ENCODE data around the gene SLC6A7. TPM values are rescaled to one million over a fixed set of nuclear protein-coding genes. Genes with fewer than 3 reads are reported as not detected.

SLC6A7 gene
- total and polyA plus RNA-seq, 9 donors, result 0.31 to 1.3 (median 0.75) TPM

DNA sequence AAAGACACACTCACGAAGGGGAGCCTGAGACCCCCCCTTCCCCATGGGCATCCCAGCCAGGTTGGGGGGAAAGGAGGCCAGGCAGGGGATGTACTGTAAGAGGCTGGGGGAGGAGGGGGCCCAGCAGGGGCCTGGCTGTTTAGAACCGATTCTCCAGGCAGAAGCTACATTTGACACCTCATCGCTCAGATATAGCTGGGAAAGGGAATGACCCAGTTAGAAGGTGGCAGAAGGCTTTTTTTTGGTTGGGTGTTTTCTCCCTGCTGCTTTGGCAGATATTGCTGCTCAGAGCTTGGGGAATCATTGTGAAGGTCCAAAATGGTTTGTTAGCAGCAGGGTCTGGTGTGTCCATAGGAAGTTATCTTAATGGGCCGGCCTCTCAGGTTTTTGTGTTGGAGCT, 17.3 kb upstream of the SLC6A7 start:
- no peak overlapping the region for H3K27ac ChIP-seq (ENCODE audit: low read length)
- no peaks in the 10 kb centered on the region for H3K36me3 ChIP-seq (ENCODE audit: control insufficient read depth, insufficient read depth, low read length)
- no peaks in the 10 kb centered on the region for H3K9me3 ChIP-seq (replicated peaks; ENCODE audit: control insufficient read depth, low read depth, low read length)
- no peak overlapping the region for H3K4me3 ChIP-seq (ENCODE audit: low read length)
- peaks cover 30% of the 10 kb centered on the region for H3K27me3 ChIP-seq (ENCODE audit: control insufficient read depth, insufficient read depth, low read length)
- peaks cover 38% of the 10 kb centered on the region for H3K4me1 ChIP-seq (ENCODE audit: control insufficient read depth, insufficient read depth, low read length)
- WGBS (ENCODE audit: insufficient coverage), result no CpG with 5 or more reads among the region's 4 CpGs
- no peak for DNase-seq

DNA sequence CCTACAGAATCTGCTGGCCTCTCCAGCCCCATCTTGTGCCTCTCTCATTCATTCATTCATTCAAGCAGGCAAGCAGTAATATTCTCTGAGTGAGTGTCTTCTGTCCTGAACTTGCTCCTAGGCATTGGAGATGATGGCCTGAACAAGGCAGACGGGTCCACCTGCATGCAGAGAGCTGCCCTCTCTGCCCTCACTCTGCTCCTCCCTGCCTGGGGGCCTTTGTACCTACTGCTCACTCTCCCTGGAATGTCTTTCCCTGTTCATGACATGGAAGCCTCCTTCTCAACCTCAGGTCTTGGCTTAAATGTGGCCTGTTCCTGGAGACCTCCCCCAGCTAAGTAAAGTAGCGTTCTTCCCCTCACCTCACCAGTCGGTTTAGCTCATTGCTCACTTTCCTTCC, 16.7 kb upstream of the SLC6A7 start:
- no peaks in the 10 kb centered on the region for H3K9me3 ChIP-seq (replicated peaks; ENCODE audit: control insufficient read depth, low read depth, low read length)
- H3K27ac ChIP-seq (ENCODE audit: low read length), result no peak overlapping the region
- no peaks in the 10 kb centered on the region for H3K36me3 ChIP-seq (ENCODE audit: control insufficient read depth, insufficient read depth, low read length)
- DNase-seq, result no peak
- peaks cover 24% of the 10 kb centered on the region for H3K27me3 ChIP-seq (ENCODE audit: control insufficient read depth, insufficient read depth, low read length)
- H3K4me1 ChIP-seq (ENCODE audit: control insufficient read depth, insufficient read depth, low read length), result peaks cover 38% of the 10 kb centered on the region
- no peak overlapping the region for H3K4me3 ChIP-seq (ENCODE audit: low read length)
- 73% methylated on average over 1 of the region's 3 CpGs for WGBS (ENCODE audit: insufficient coverage)

DNA sequence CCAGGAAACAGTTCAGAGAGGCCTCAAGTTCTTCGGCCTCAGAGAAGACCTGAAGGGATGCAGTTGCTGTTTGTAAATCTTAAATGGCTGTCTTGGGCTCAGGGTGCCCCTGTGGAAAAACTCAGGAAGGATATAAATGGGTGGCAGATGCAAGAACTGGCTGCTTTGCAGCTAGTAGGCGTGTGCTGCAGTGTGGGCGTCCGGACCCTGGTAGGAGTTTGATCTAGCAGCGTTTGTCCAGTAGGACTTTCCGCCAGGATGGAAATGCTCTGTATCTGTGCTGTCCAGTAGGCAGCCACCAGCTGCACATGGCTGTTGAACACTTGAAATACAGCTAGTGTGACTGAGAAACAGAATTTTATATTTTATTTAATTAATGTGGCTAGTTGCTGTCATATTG, 15.6 kb upstream of the SLC6A7 start:
- Histone ChIP-seq H3K4me3 (ENCODE audit: low read length) (no peak overlapping the region), H3K27ac (ENCODE audit: low read length) (no peak overlapping the region), H3K36me3 (ENCODE audit: control insufficient read depth, insufficient read depth, low read length) (no peaks in the 10 kb centered on the region), H3K9me3 (replicated peaks; ENCODE audit: control insufficient read depth, low read depth, low read length) (no peaks in the 10 kb centered on the region), H3K4me1 (ENCODE audit: control insufficient read depth, insufficient read depth, low read length) (peaks cover 38% of the 10 kb centered on the region), H3K27me3 (ENCODE audit: control insufficient read depth, insufficient read depth, low read length) (peaks cover 16% of the 10 kb centered on the region)
- whole genome bisulfite sequencing (ENCODE audit: insufficient coverage), result 67% methylated on average over 6 of the region's 6 CpGs
- no peak for DNase-seq

DNA sequence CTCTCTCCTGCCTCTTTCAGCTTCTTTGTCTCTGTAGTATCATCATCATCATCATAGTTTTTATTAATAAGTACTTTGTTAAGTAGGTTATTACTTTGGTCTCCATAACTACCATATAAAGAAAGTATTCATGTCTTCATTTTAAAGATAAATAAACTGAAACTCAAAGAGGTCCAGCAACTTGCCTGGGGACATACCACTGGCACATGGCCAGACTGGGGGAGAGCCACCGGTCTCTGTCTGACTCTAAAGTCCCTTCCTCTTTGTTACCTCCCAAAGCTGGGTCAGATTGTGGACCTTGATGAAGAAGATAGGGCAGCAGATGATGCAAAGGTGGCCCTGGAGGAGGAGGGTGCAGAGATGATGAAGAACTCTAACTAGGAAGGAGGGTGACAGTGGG, 14.8 kb upstream of the SLC6A7 start:
- H3K27me3 ChIP-seq (ENCODE audit: control insufficient read depth, insufficient read depth, low read length), result peaks cover 8% of the 10 kb centered on the region
- no peaks in the 10 kb centered on the region for H3K36me3 ChIP-seq (ENCODE audit: control insufficient read depth, insufficient read depth, low read length)
- peaks cover 45% of the 10 kb centered on the region for H3K4me1 ChIP-seq (ENCODE audit: control insufficient read depth, insufficient read depth, low read length)
- no CpG with 5 or more reads among the region's 1 CpG for WGBS (ENCODE audit: insufficient coverage)
- H3K9me3 ChIP-seq (replicated peaks; ENCODE audit: control insufficient read depth, low read depth, low read length), result no peaks in the 10 kb centered on the region
- no peak overlapping the region for H3K27ac ChIP-seq (ENCODE audit: low read length)
- H3K4me3 ChIP-seq (ENCODE audit: low read length), result no peak overlapping the region
- no peak for DNase-seq

DNA sequence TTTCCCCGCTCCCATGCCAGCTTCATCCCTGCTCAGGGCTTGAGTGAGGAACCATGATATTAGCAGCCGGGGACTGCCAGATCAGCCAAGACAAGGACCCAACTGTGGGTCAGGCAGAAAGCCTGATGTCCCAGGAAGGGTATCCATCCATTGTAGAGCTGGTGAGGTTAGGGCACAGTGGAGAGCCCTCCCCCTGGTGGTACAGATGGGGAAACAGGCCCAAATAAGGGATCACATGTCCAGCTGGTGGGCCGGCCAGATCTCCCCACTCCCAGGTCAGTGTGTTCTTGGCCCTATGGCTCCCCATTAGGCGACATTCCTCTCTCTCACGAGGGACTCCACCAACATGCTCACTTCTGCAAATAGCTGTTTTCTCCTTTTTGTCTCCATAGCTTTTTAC, 14.3 kb upstream of the SLC6A7 start:
- 69% methylated on average over 5 of the region's 5 CpGs for WGBS (ENCODE audit: insufficient coverage)
- Histone ChIP-seq H3K9me3 (replicated peaks; ENCODE audit: control insufficient read depth, low read depth, low read length) (no peaks in the 10 kb centered on the region), H3K27me3 (ENCODE audit: control insufficient read depth, insufficient read depth, low read length) (peaks cover 4% of the 10 kb centered on the region), H3K4me1 (ENCODE audit: control insufficient read depth, insufficient read depth, low read length) (peaks cover 50% of the 10 kb centered on the region), H3K27ac (ENCODE audit: low read length) (no peak overlapping the region), H3K36me3 (ENCODE audit: control insufficient read depth, insufficient read depth, low read length) (no peaks in the 10 kb centered on the region), H3K4me3 (ENCODE audit: low read length) (no peak overlapping the region)
- no peak for DNase-seq

DNA sequence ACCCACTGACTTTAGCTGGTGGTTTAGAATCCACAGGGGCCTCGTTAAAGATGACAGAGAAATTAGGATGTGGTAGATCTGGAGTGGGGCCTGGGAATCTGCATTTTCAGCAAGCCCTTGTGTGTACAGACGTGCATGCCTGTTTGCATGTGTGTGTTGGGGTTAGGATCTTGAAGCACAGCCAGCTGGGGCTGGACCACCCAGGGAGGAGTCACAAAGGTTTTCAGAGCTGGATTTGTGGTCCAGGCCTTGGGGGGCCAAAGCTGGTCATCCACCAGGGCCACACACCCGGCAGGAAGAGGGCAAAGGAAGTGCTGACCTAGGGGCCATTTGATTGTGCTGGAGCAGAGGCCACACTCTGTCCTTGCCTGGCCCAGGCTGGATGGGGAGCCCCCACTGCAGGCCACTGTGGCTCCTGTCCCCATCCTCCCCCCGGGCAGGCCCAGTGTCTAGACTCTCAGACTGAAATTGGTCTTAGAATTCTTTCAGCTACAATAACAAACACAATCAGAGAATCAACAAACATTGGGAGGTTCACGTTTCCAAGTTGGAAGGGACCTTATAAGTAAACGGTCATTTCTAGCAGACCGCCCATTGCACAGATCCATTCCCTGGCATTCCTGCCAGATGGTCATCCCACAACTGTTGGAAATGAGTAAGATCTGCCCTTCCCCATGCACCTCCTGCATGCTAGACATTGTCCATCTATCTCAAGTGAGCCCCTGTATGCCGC, 13.0 kb upstream of the SLC6A7 start:
- no peaks in the 10 kb centered on the region for H3K27me3 ChIP-seq (ENCODE audit: control insufficient read depth, insufficient read depth, low read length)
- 54% methylated on average over 3 of the region's 8 CpGs for WGBS (ENCODE audit: insufficient coverage)
- no peaks in the 10 kb centered on the region for H3K9me3 ChIP-seq (replicated peaks; ENCODE audit: control insufficient read depth, low read depth, low read length)
- H3K4me3 ChIP-seq (ENCODE audit: low read length), result no peak overlapping the region
- H3K36me3 ChIP-seq (ENCODE audit: control insufficient read depth, insufficient read depth, low read length), result no peaks in the 10 kb centered on the region
- DNase-seq, result no peak
- H3K27ac ChIP-seq (ENCODE audit: low read length), result no peak overlapping the region
- H3K4me1 ChIP-seq (ENCODE audit: control insufficient read depth, insufficient read depth, low read length), result peaks cover 64% of the 10 kb centered on the region

DNA sequence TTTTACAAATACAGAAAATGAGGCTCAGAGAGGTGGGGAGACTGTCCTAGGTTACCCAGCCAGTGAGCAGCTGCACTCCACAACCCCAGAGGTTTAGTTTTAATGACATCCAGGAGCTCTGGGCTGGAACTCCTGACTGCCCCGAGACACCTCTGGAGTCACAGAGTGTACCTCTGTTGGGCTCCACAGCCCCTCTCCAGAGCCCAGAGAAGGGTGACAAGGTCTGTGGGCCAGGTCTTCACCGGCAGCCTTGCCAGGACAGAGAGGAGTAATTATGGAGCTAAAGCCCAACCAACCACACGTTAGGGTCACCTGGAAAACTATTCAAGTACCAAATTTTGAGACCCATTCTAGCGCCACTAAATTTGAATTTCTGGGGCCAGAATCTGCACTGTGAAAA, 12.1 kb upstream of the SLC6A7 start:
- no peak for DNase-seq
- Histone ChIP-seq H3K27me3 (ENCODE audit: control insufficient read depth, insufficient read depth, low read length) (no peaks in the 10 kb centered on the region), H3K36me3 (ENCODE audit: control insufficient read depth, insufficient read depth, low read length) (no peaks in the 10 kb centered on the region), H3K9me3 (replicated peaks; ENCODE audit: control insufficient read depth, low read depth, low read length) (no peaks in the 10 kb centered on the region), H3K27ac (ENCODE audit: low read length) (no peak overlapping the region), H3K4me1 (ENCODE audit: control insufficient read depth, insufficient read depth, low read length) (peaks cover 63% of the 10 kb centered on the region), H3K4me3 (ENCODE audit: low read length) (no peak overlapping the region)
- WGBS (ENCODE audit: insufficient coverage), result no CpG with 5 or more reads among the region's 4 CpGs

DNA sequence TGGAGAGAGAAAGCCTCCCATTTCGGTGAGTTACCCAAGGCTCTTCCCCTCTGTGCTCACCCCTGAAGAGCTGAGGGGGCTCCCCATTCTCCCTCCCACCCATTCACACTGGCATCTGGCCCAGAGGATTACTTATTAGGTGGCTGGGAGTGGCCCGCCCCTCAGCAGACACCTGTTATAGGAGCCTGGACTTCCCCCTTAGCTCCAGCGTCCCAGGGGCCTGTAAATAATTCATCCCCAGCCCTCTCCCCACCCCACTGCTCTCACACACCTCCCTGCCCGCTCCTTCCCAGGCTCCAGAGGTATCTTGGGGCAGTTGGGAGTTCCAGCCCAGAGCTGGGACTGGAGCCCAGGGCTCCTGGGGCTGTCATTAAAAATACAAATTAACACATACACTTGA, 11.6 kb upstream of the SLC6A7 start:
- WGBS (ENCODE audit: insufficient coverage), result no CpG with 5 or more reads among the region's 4 CpGs
- no peak overlapping the region for H3K27ac ChIP-seq (ENCODE audit: low read length)

DNA sequence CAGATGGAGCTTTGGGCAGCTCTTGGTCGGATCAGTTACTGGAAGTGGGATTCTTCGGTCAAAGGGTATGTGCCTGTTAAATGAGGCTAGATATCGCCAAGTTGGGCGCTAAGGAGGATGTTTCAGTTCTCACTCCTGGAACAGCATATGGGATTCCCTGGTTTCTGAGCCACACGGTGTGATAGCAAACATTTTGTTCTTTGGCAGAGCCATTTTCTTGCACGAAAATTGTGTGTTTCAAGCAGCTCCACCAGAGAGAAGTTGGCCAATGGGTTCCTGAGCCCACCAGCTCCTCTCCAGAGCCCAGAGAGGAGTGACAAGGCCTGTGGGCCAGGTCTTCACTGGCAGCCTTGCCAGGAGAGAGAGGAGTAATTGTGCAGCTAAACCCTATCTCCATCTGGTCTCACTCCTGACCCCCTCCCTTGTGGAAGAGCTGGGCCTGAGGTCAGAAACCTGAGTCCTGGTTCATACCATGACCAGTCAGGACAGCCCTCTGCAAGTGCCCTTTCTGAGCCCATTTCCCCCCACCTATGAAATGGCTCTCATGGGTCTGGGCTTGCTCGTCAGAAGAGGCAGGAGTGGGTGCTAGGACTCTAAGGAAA, 10.7 kb upstream of the SLC6A7 start:
- 70% methylated on average over 7 of the region's 7 CpGs for WGBS (ENCODE audit: insufficient coverage)
- DNase-seq, result no peak
- H3K9me3 ChIP-seq (replicated peaks; ENCODE audit: control insufficient read depth, low read depth, low read length), result no peaks in the 10 kb centered on the region
- H3K4me3 ChIP-seq (ENCODE audit: low read length), result no peak overlapping the region
- no peak overlapping the region for H3K27ac ChIP-seq (ENCODE audit: low read length)
- H3K4me1 ChIP-seq (ENCODE audit: control insufficient read depth, insufficient read depth, low read length), result peaks cover 68% of the 10 kb centered on the region
- no peaks in the 10 kb centered on the region for H3K27me3 ChIP-seq (ENCODE audit: control insufficient read depth, insufficient read depth, low read length)
- no peaks in the 10 kb centered on the region for H3K36me3 ChIP-seq (ENCODE audit: control insufficient read depth, insufficient read depth, low read length)

More for the DNA sequence above, 11.6 kb upstream of the SLC6A7 start:
- H3K4me1 ChIP-seq (ENCODE audit: control insufficient read depth, insufficient read depth, low read length), result peaks cover 63% of the 10 kb centered on the region
- no peaks in the 10 kb centered on the region for H3K9me3 ChIP-seq (replicated peaks; ENCODE audit: control insufficient read depth, low read depth, low read length)
- DNase-seq, result no peak
- H3K4me3 ChIP-seq (ENCODE audit: low read length), result no peak overlapping the region
- H3K27me3 ChIP-seq (ENCODE audit: control insufficient read depth, insufficient read depth, low read length), result no peaks in the 10 kb centered on the region
- no peaks in the 10 kb centered on the region for H3K36me3 ChIP-seq (ENCODE audit: control insufficient read depth, insufficient read depth, low read length)

DNA sequence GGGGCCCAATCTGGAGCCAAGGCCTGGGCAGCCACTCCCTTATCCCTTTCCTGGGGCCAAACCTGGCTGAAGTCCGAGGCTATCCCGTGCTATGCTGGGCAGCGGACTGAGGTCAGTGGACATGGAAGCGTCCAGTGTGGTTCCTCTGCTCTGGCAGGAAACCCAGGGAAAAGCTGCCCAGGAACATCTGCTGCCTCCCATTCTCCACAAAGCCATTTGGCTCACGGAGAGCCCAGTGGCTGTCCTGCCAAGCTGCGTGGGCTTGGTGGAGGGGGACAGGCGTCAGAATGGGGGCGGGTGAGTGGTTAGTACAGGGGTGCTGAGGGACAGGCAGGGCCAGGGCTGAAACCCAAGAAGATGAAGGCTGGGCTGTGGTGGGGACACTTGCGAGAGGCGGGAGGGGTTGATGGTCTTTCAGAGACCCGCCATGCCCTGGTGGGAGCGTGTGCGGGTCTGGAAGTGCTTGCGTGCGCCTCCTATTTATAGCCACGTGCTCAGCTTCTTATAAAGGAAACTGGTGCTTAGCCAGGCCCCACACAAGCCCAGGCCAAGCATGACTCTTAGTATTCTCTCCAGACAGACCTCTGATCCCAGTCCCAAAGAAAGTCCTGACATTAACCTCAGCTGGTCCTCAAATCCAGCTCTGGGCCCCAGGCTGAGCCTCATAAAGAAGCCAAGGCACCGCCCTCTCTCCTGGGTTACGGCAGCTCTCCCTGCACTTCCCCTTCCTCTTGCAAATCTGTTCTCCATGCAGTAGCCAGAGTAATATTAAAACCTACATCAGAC, 9.4 kb upstream of the SLC6A7 start:
- H3K27me3 ChIP-seq (ENCODE audit: control insufficient read depth, insufficient read depth, low read length), result peaks cover 2% of the 10 kb centered on the region
- H3K36me3 ChIP-seq (ENCODE audit: control insufficient read depth, insufficient read depth, low read length), result no peaks in the 10 kb centered on the region
- H3K4me3 ChIP-seq (ENCODE audit: low read length), result no peak overlapping the region
- no peaks in the 10 kb centered on the region for H3K9me3 ChIP-seq (replicated peaks; ENCODE audit: control insufficient read depth, low read depth, low read length)
- H3K4me1 ChIP-seq (ENCODE audit: control insufficient read depth, insufficient read depth, low read length), result peaks cover 66% of the 10 kb centered on the region
- peak; percentile 98 for DNase-seq
- 11% methylated on average over 18 of the region's 18 CpGs for WGBS (ENCODE audit: insufficient coverage)
- H3K27ac ChIP-seq (ENCODE audit: low read length), result peak overlapping the region; percentile 94
